ENCODE results near the gene PTPRE. TPM values are rescaled to one million over a fixed set of nuclear protein-coding genes. Genes with fewer than 3 reads are reported as not detected.

Gene PTPRE
- polyA plus RNA-seq, 5 donors: 7.2 to 10.1 (median 7.6) TPM

- no peak for DNase-seq
Observed at GRCh38 chr10:127882801-127883459, 24.0 kb upstream of the PTPRE start.

GRCh38 chr10:127883516-127883915 lies 23.4 kb upstream of the PTPRE start:
- no peak for DNase-seq

GRCh38 chr10:127884501-127884900 lies 22.4 kb upstream of the PTPRE start:
- DNase-seq: no peak

GRCh38 chr10:127886371-127887051 lies 20.4 kb upstream of the PTPRE start:
- no peak for DNase-seq

- no peak for DNase-seq
Observed at GRCh38 chr10:127887541-127888415, 19.1 kb upstream of the PTPRE start.

GRCh38 chr10:127888521-127889312 lies 18.2 kb upstream of the PTPRE start:
- no peak for DNase-seq

- DNase-seq: no peak
Observed at GRCh38 chr10:127889605-127890195, 17.2 kb upstream of the PTPRE start.

- DNase-seq: no peak
Observed at GRCh38 chr10:127890216-127890615, 16.7 kb upstream of the PTPRE start.

GRCh38 chr10:127890832-127891334 lies 16.0 kb upstream of the PTPRE start:
- no peak for DNase-seq

GRCh38 chr10:127892743-127893142 lies 14.2 kb upstream of the PTPRE start, which contains the start of gene CLRN3:
Gene CLRN3 (minus strand): TSS chr10:127892941. CDS start chr10:127892784, 157 bp downstream.
- no peak for DNase-seq

- no peak for DNase-seq
Observed at GRCh38 chr10:127894146-127894545, 12.8 kb upstream of the PTPRE start.

GRCh38 chr10:127896590-127896989 lies 10.3 kb upstream of the PTPRE start:
- no peak for DNase-seq

- DNase-seq: no peak
Observed at GRCh38 chr10:127897177-127897576, 9.7 kb upstream of the PTPRE start.

GRCh38 chr10:127899766-127900387 lies 7.0 kb upstream of the PTPRE start:
- no peak for DNase-seq

GRCh38 chr10:127903789-127904188 lies 3.1 kb upstream of the PTPRE start:
- no peak for DNase-seq

GRCh38 chr10:127904311-127905000 lies 2.4 kb upstream of the PTPRE start:
- no peak for DNase-seq

GRCh38 chr10:127905001-127905847 lies 1.7 kb upstream of the PTPRE start:
- DNase-seq: no peak

- no peak for DNase-seq
Observed at GRCh38 chr10:127905848-127906261, 1.0 kb upstream of the PTPRE start.

All from right lung (tissue), 5 donors.